Right lobe of liver (tissue), 6 donors: Measurements from ENCODE around the gene PCTP. TPM values are rescaled to one million over a fixed set of nuclear protein-coding genes. Genes with fewer than 3 reads are reported as not detected.
A peak's percentile ranks its signal among the peaks of the same experiment; 100 is the strongest.

Experiments
- ATAC-seq, 4 donors: fragments of 200-7000 bp; cut with Tn5 transposase; one replicate each; pipeline ENCODE4 v1.9.1; 2020; ENCODE audit warnings: mild to moderate bottlenecking in 4 of 4, moderate library complexity in 4 of 4
- DNase-seq, 3 donors: peaks; one replicate each; pipeline ENCODE4 v3.0.0-alpha.2; 2020
- H3K27ac ChIP-seq, 3 donors: fragments of 200-600 bp; one replicate each; pipeline ENCODE4 v1.8.0; 2022
- H3K27me3 ChIP-seq, 2 donors: fragments of 200-600 bp; one replicate each; pipeline ENCODE4 v1.8.0; 2022
- H3K36me3 ChIP-seq, 4 donors: fragments of 200-600 bp; sonication (generic) in 1 of 4; one replicate each; pipeline versions ENCODE4 v1.5.1 to v1.8.0; 2017 to 2022; ENCODE audit warnings: control low read depth in 1 of 4
- H3K4me1 ChIP-seq, 4 donors: fragments of 200-600 bp; sonication (generic) in 1 of 4; one replicate each; pipeline versions ENCODE4 v1.5.1 to v1.8.0; 2017 to 2022; ENCODE audit warnings: control low read depth in 1 of 4
- H3K4me3 ChIP-seq, 3 donors: fragments of 200-600 bp; one replicate each; pipeline ENCODE4 v1.8.0; 2022
- H3K9me3 ChIP-seq, 4 donors: fragments of 200-600 bp; sonication (generic) in 1 of 4; one replicate each; pipeline versions ENCODE4 v1.5.1 to v1.8.0; 2017 to 2022; ENCODE audit warnings: control low read depth in 1 of 4
- CTCF ChIP-seq, 4 donors: fragments of 200-600 bp in 3 of 4; fragments of 450-650 bp in 1 of 4; IDR thresholded peaks; one replicate each; pipeline versions ENCODE4 v1.5.1 to v1.8.0; 2016 to 2022; ENCODE audit warnings: antibody characterized with exemption in 4 of 4, mild to moderate bottlenecking in 2 of 4
- POLR2A ChIP-seq: fragments of 450-650 bp; IDR thresholded peaks from one replicate; pipeline ENCODE4 v1.6.1; 2017; ENCODE audit warnings: antibody characterized with exemption, mild to moderate bottlenecking
- WGBS: methylation state at CpG from one replicate; pipeline ENCODE4 v1.1.6; 2018; ENCODE audit warnings: low coverage, low lambda C conversion rate; ENCODE audit not compliant: insufficient coverage; ENCODE audit errors: missing lambda C conversion rate; 5-methylcytosine and 5-hydroxymethylcytosine counted together
- intact Hi-C, 2 donors: fragments of 100-400 bp; cut with DNase I; formaldehyde crosslinking; loops; one replicate each; pipeline versions ENCODE4 v1.11.2 to v1.14.1; 2022
- total RNA-seq, 6 experiments: library from RNA; depleted of rRNA in 2 of 6; stranded (reverse); fragments of >200 nt in 2 of 6; fragmentation: NEBNext Ultra II Directional in 3 of 6; extraction: Animal tissue kit (Norgen Biotek cat#: 25700) in 3 of 6; gene quantifications; one replicate each; pipeline versions ENCODE4 v1.1.0 to v1.2.4, GENCODE V29; 2016 to 2023
- donor health status: DM: no; HTN: yes; CAD: no.
- donor health status: DM: no; HTN: no; CAD: no.
- donor health status: DM: no; HTN: no; CAD: no.
- donor health status: DM: no; HTN: yes; CAD: no.
- donor health status: DM: no; HTN: yes; CAD: no.

Gene PCTP
- total RNA-seq, 6 experiments from 2014 or later: 27.4 to 82.6 (median 68.1) TPM

DNA sequence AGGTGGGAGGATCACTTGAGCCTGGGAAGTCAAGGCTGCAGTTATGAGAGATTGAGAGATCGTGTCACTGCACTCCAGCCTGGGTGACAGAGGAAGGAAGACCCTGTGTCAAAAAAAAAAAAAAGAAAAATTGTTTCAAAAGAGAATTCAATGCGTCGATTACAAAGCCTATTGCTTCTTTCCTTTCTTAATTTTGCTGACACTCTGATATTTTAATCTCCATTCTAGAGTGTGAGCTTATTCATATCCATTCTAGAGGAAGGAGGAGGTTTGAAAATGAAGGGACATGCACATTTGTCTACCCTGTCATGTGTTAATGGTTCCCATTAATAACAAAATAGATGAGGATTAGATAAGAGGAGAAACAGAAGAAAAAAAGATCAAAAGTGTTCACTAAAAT lies 63.1 kb downstream of the PCTP start:
- Histone ChIP-seq H3K9me3 (no peaks in the 10 kb centered on the region), H3K27ac (no peak overlapping the region), H3K4me1 (no peaks in the 10 kb centered on the region), H3K4me3 (no peak overlapping the region), H3K27me3 (no peaks in the 10 kb centered on the region), H3K36me3 (no peaks in the 10 kb centered on the region)
- ATAC-seq (no peak), DNase-seq (no peak)
- WGBS: 70% methylated on average over 3 of the region's 3 CpGs
- no peak for TF ChIP-seq POLR2A
- no peak for TF ChIP-seq CTCF (IDR thresholded peaks at IDR 0.05)
- intact Hi-C loops: no loop called here

GRCh38 chr17:55814377-55814776 lies 63.5 kb downstream of the PCTP start:
- Histone ChIP-seq H3K36me3 (no peaks in the 10 kb centered on the region), H3K9me3 (no peaks in the 10 kb centered on the region), H3K4me3 (no peak overlapping the region), H3K27me3 (no peaks in the 10 kb centered on the region), H3K27ac (no peak overlapping the region), H3K4me1 (no peaks in the 10 kb centered on the region)
- ATAC-seq: peak; percentile 50 to 91 (median 73)
- peak; percentile 63 to 65 (median 65) for DNase-seq
- TF ChIP-seq CTCF (IDR thresholded peaks at IDR 0.05) (no peak), POLR2A (no peak)
- intact Hi-C loops: no loop called here
- WGBS: 36% methylated on average over 4 of the region's 6 CpGs

GRCh38 chr17:55816532-55817396 lies 65.9 kb downstream of the PCTP start:
- no peak for DNase-seq
- intact Hi-C loops: no loop called here
- Histone ChIP-seq H3K36me3 (no peaks in the 10 kb centered on the region), H3K9me3 (no peaks in the 10 kb centered on the region), H3K4me1 (no peaks in the 10 kb centered on the region), H3K27ac (no peak overlapping the region), H3K27me3 (no peaks in the 10 kb centered on the region), H3K4me3 (no peak overlapping the region)
- ATAC-seq: no peak
- TF ChIP-seq POLR2A (no peak), CTCF (IDR thresholded peaks at IDR 0.05) (no peak)
- WGBS: 68% methylated on average over 7 of the region's 8 CpGs

GRCh38 chr17:55817397-55817709 lies 66.5 kb downstream of the PCTP start:
- no peak for DNase-seq
- Histone ChIP-seq H3K36me3 (no peaks in the 10 kb centered on the region), H3K27ac (no peak overlapping the region), H3K27me3 (no peaks in the 10 kb centered on the region), H3K4me3 (no peak overlapping the region), H3K9me3 (no peaks in the 10 kb centered on the region), H3K4me1 (no peaks in the 10 kb centered on the region)
- no peak for TF ChIP-seq POLR2A
- no peak for TF ChIP-seq CTCF (IDR thresholded peaks at IDR 0.05)
- WGBS: 80% methylated on average over 1 of the region's 1 CpG
- intact Hi-C loops: no loop called here
- ATAC-seq: no peak
